RWPE1 (cell line): Measurements from ENCODE around the gene NCAM1.

Experiments used
- CTCF ChIA-PET: fragments of 350-600 bp; sonication (Branson Sonifier 250); formaldehyde crosslinking; extraction: SDS; loops from one replicate; lab custom pipeline; 2021; lab: Yijun Ruan, JAX
- POLR2A ChIA-PET: fragments of 400-600 bp; formaldehyde crosslinking; extraction: SDS; loops from one replicate; lab custom pipeline; 2020; ENCODE audit warnings: antibody characterized with exemption; ENCODE audit not compliant: low non-redundant PET; lab: Yijun Ruan, JAX
- DNase-seq: peaks from one replicate; pipeline ENCODE4 v3.0.0; 2012; ENCODE audit warnings: low spot score
- H3K27ac ChIP-seq: fragments of 450-650 bp; 2 replicates; pipeline ENCODE4 v1.5.1; 2017
- TF ChIP-seq, protein P1 (sequence below): fragments of 450-650 bp; conservative IDR thresholded peaks from 2 replicates; pipeline ENCODE4 v1.5.1; 2017; ENCODE audit warnings: low read depth, mild to moderate bottlenecking

The NCAM1 gene

DNA sequence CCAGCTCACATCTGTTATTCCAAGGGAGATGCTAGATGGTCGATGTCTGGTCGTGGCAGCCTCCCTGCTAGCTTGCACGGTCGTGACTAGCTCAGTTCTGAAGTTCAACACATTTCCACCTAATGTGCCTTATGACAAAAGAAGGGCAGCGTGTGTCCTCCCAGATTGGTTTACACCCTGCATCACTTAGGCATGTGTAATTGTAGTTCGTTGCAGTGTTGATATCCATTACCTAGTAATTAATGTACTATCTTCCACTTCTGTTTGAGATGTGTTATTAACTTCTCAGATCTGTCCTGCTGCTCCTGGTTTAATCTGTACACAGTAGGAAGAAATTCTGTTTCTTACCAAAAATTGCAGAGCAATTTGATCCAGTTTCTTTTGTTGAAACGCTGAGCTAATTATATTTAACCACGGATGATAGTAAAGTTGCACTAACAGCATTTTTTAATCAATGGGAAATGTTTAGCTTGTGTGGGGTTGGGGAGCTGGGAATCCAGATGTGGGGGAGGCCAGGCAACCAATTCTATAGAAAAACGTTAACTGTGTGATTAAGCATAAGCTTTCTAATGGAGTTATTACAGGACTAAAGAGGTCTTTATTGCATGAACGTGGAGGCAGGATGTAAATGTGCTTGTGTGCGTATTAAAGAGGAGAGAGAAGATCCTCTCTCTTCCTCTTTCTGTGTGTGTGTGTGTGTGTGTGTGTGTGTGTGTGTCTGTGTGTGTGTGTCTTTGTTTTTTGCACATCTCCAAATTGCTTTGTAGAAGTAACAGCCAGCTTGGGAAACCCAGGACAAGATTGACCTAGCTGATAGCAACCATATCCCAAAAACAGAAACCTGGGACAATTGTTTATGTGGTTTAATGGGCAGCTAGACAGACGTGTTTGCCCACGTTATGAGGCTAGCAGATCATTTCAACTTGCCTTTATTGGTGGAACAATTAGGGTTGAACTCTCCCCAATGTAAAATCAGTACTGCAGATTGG lies 207.4 kb downstream of the NCAM1 start:
- POLR2A ChIA-PET, result no interaction called here
- TF ChIP-seq, protein P1, sequence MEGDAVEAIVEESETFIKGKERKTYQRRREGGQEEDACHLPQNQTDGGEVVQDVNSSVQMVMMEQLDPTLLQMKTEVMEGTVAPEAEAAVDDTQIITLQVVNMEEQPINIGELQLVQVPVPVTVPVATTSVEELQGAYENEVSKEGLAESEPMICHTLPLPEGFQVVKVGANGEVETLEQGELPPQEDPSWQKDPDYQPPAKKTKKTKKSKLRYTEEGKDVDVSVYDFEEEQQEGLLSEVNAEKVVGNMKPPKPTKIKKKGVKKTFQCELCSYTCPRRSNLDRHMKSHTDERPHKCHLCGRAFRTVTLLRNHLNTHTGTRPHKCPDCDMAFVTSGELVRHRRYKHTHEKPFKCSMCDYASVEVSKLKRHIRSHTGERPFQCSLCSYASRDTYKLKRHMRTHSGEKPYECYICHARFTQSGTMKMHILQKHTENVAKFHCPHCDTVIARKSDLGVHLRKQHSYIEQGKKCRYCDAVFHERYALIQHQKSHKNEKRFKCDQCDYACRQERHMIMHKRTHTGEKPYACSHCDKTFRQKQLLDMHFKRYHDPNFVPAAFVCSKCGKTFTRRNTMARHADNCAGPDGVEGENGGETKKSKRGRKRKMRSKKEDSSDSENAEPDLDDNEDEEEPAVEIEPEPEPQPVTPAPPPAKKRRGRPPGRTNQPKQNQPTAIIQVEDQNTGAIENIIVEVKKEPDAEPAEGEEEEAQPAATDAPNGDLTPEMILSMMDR, result no peak
- no peak for DNase-seq
- CTCF ChIA-PET, result interaction anchor here (0.6 to 0.7 kb wide), 3 partner anchors 9 to 71 kb away, joined by 3 read pairs; no protein-coding TSS in a partner anchor
- no peak overlapping the region for H3K27ac ChIP-seq

DNA sequence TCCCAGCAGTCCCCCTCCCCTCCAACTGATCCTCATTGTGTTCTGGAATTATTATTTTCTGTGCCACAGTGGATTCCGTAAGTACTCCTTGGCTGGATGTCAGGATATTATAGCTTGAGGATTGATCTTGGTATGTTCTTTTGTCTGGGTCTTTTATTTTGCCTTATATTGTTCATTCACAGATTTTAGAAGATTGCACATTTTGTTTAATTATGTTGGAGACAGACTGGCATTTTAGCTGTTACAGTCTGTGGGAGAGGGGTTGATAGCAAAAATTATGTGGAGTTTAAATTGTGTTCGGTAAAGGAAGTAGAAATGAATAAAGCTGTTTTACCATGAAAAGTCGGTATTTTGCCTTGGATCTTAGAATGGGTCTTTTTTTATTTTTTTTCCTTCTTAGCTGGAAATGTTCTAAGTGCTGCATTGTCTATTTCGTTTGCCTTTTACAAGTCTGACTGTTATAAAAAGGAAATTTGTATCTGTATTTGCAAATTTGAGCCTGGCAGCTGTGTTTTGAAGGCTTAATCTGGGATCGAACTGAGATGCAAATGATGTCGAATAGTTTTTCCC lies 211.2 kb downstream of the NCAM1 start:
- CTCF ChIA-PET, result interaction anchor here (0.5 to 0.7 kb wide), 4 partner anchors 42 to 520 kb away, joined by 3 read pairs; no protein-coding TSS in a partner anchor

DNA sequence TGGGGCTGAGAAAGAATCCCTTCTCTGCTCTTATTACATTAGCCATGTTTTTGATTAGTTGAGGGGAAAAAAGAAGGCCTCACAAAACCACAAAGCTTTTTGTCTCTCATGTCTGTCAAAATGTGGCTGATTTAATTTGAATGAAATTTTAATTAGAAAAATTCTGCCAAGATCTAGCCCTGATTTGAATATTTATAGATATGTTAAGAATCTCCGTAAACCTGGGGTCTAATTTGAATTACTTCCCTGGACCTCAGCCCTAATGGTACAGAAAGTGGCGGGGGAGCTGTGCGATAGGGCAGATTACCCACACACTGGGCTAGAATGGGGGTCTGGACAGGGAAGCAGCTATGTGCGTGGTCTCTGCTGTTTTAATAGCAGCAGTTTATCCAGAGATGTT lies 211.9 kb downstream of the NCAM1 start:
- DNase-seq, result no peak
- H3K27ac ChIP-seq, result no peak overlapping the region
- TF ChIP-seq, protein P1, result no peak
- CTCF ChIA-PET, result interaction anchor here (0.6 to 0.7 kb wide), 3 partner anchors 43 to 520 kb away, joined by 3 read pairs; no protein-coding TSS in a partner anchor
- POLR2A ChIA-PET, result no interaction called here

More for the DNA sequence above, 211.2 kb downstream of the NCAM1 start:
- no peak overlapping the region for H3K27ac ChIP-seq
- DNase-seq, result no peak
- TF ChIP-seq, protein P1, result no peak
- POLR2A ChIA-PET, result no interaction called here

GRCh38 chr11:113174882-113175281 lies 213.7 kb downstream of the NCAM1 start:
- TF ChIP-seq, protein P1, result no peak
- CTCF ChIA-PET, result no interaction called here
- no peak for DNase-seq
- POLR2A ChIA-PET, result no interaction called here
- H3K27ac ChIP-seq, result no peak overlapping the region

DNA sequence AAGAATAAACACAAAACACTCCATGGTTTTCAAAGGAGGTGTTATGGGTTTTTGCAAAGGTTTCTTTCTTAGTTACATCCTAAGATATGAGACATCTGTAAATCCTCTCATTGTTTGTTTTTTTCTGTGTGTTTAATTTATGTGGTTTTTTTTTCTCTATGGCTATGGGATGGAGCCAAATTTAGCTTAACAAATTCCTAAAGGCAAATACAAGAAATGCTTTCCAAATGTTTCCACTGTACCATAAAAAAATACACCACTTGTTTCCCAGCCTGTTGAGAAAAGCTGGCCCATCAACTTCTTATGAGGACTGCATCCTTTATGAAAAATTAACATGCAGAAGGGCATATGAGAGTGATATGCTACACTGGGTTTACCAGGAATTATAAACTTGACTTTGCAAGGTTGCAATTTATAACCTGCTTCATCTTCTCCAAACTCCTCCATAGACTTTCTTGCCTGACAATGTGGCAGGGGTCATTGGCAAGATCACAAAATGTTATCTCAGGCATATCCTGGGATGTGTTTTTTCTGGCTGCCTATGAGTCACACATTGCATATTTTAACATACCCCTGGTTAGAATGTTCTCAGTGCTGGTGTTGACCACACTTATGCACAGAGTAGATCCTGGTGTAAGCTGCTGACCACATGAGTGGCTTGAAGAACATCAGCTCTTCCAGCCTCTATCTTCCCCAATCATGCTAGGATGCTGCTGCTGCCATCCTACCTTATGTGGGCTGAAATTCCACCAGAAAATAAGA lies 215.6 kb downstream of the NCAM1 start:
- POLR2A ChIA-PET, result no interaction called here
- TF ChIP-seq, protein P1, result no peak
- no peak overlapping the region for H3K27ac ChIP-seq
- CTCF ChIA-PET, result no interaction called here
- peak; percentile 24 for DNase-seq

DNA sequence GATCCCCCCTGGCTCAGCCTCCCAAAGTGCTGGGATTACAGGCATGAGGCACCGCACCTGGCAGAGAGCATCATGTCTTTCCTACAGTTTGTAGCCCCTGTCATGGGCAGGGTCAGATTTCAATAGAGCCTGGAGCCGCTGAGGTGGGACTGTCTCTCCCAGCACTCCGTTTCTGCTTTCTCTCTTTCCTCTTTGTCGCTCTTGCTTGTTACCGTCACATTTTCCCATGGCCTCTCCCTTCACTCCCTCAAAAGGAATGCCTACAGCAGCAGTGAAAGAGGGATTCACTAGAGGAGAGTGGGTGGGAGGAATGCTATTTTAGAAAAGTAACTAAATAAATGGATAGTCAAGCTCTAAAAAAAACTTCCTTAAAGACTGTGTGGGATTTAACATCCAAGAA lies 216.5 kb downstream of the NCAM1 start:
- POLR2A ChIA-PET, result no interaction called here
- no peak overlapping the region for H3K27ac ChIP-seq
- TF ChIP-seq, protein P1, result no peak
- CTCF ChIA-PET, result no interaction called here
- DNase-seq, result no peak
